Hepatocyte (in vitro differentiated cells): Measurements from ENCODE around the gene FAM171A2. TPM values are rescaled to one million over a fixed set of nuclear protein-coding genes. Genes with fewer than 3 reads are reported as not detected.
"Not testable (repeated sequence)": the region's sequence is repeated elsewhere in the genome, so short reads cannot be mapped to it uniquely, and the experiment has no call there.

Experiments
- DNase-seq: peaks from one replicate; pipeline ENCODE4 v3.0.0-alpha.2; 2016; ENCODE audit warnings: low spot score
- H2AFZ ChIP-seq: fragments of 200-600 bp; sonication (generic); 2 replicates; pipeline ENCODE4 v1.6.0; 2016; ENCODE audit warnings: antibody characterized with exemption, mild to moderate bottlenecking
- H3K27ac ChIP-seq: fragments of 200-600 bp; sonication (generic); 2 replicates; pipeline ENCODE4 v1.5.1; 2016; ENCODE audit warnings: mild to moderate bottlenecking
- H3K27me3 ChIP-seq: fragments of 200-600 bp; sonication (generic); 2 replicates; pipeline ENCODE4 v1.6.1; 2016
- H3K36me3 ChIP-seq: fragments of 200-600 bp; sonication (generic); replicated peaks from 2 replicates; pipeline ENCODE4 v1.5.1; 2016; ENCODE audit warnings: low read depth; ENCODE audit not compliant: insufficient read depth
- H3K4me1 ChIP-seq: fragments of 200-600 bp; sonication (generic); 2 replicates; pipeline ENCODE4 v1.5.1; 2016; ENCODE audit warnings: mild to moderate bottlenecking, moderate library complexity; ENCODE audit not compliant: insufficient read depth
- H3K4me2 ChIP-seq: fragments of 200-600 bp; sonication (generic); 2 replicates; pipeline ENCODE4 v1.6.0; 2016
- H3K4me3 ChIP-seq: fragments of 200-600 bp; sonication (generic); 2 replicates; pipeline ENCODE4 v1.5.1; 2016; ENCODE audit warnings: mild to moderate bottlenecking
- H3K79me2 ChIP-seq: fragments of 200-600 bp; sonication (generic); 2 replicates; pipeline ENCODE4 v1.6.0; 2017; ENCODE audit warnings: mild to moderate bottlenecking
- H3K9me2 ChIP-seq: fragments of 200-600 bp; sonication (generic); replicated peaks from 2 replicates; pipeline ENCODE4 v1.6.0; 2017; ENCODE audit warnings: mild to moderate bottlenecking; ENCODE audit not compliant: insufficient read depth
- H3K9me3 ChIP-seq: fragments of 200-600 bp; sonication (generic); 2 replicates; pipeline ENCODE4 v1.5.1; 2016; ENCODE audit warnings: low read depth, mild to moderate bottlenecking
- H4K20me1 ChIP-seq: fragments of 200-600 bp; sonication (generic); 2 replicates; pipeline ENCODE4 v1.6.0; 2016; ENCODE audit warnings: mild to moderate bottlenecking; ENCODE audit not compliant: insufficient read depth, poor library complexity, severe bottlenecking
- EZH2 ChIP-seq: fragments of 200-600 bp; sonication (generic); IDR thresholded peaks from 2 replicates; pipeline ENCODE4 v1.6.1; 2016; ENCODE audit warnings: antibody characterized with exemption, mild to moderate bottlenecking, borderline replicate concordance
- EZH2phosphoT487 ChIP-seq: fragments of 200-600 bp; sonication (generic); IDR thresholded peaks from one replicate; pipeline ENCODE4 v1.6.1; 2018; ENCODE audit warnings: antibody characterized with exemption, mild to moderate bottlenecking, low read depth, moderate library complexity; ENCODE audit not compliant: unreplicated experiment, severe bottlenecking
- WGBS: methylation state at CpG from one replicate; pipeline ENCODE4 v1.1.6; 2016; ENCODE audit warnings: low lambda C conversion rate; ENCODE audit errors: missing lambda C conversion rate; 5-methylcytosine and 5-hydroxymethylcytosine counted together
- polyA plus RNA-seq: library from polyadenylated mRNA; unstranded; fragments of >200 nt; fragmentation: Nextera tagmentation; extraction: Ambion mirVana; gene quantifications from 2 replicates; pipeline ENCODE4 v1.2.1, GENCODE V29; 2016
- total RNA-seq: library from RNA; depleted of rRNA; stranded (reverse); fragments of >200 nt; gene quantifications from 2 replicates; pipeline ENCODE4 v1.2.3, GENCODE V29; 2014
- TF ChIP-seq, protein P1 (sequence below): fragments of 200-600 bp; sonication (generic); IDR thresholded peaks from 2 replicates; pipeline ENCODE4 v1.5.1; 2016; ENCODE audit warnings: antibody characterized with exemption, mild to moderate bottlenecking; ENCODE audit not compliant: poor library complexity

The FAM171A2 gene
- total and polyA plus RNA-seq, 2 experiments from 2014 or later = 13.9 to 22.8 TPM

DNA sequence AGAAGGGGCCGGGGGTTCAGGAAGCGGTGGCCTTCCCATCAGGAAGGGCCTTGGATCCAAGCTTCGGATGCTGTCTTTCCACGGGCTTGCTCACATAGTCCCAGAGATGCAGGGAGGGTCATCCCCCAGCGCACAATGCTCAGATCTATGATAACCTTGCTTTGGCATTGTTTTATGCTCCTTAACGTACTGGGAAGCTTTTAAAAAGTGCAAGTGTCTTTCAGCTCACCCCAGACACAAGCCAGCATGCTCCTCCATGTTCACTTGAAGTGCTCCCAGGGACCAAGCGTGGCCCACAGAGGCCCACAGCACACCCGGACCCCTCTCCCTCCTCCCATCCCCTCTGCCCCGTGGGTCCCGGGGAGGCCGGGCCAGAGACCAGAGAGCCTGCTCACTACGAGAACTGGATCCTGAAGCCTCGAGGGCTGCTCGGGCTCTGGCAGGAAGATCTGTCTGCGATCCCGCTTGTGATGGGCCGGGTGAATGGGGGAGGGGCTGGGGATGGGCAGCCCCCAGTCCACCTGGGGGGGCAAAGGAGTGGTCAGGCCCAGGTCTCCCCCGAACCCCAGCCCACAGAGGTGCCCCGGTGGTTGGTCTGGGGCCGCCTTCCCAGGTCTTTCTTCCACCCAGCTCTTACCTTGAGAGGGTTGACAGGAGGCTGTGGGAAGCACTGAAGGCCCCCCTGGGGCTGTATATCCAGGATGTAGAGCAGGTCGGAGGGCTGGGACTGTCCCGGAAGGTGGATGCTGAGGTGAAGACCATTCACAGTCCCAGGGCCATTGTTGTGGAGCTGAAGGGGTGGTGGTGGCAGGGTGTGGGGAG, 11.8 kb upstream of the FAM171A2 start:
- H3K4me2 ChIP-seq = peak overlapping the region; percentile 42

DNA sequence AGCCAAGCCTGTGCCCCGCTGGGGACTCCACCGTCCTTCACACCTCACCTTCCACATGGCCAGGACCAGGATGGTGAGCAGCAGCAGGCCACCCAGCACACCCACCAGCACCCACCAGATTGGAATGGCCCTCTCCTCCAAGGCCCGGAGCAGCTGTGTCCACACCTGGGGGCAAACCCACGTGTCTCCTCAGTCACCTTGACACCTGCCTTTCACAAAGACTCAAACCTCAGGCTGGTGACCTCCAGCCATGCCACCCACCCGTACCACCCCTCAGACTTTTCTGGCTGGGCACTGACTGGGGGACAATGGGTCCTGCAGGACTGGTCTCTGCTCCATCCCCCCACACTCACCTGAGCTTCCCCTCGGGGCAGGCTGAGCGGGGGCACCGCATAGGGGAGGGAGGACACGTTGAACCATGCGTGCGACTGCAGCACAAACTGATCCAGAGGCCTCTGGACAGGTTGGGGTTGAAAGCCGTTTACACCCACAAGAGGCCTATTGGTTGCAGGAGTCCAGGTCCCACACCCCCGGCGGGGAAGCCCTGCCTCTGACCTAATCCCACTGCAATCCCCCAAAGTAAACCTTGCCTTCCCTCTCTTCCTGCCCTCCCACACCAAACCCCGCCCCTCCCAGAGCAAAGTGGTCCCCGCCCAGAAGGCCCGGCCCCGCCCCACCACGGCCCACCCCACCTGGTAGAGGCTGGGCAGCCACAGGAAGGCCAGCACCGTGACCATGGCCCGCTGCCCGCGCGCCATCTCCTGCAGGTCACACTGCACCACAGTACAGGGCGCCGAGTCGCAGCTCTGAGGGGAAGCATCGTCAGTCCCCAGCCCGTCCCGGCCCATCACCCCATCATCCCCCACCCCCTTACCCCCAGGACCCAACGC, 10.9 kb upstream of the FAM171A2 start:
- Histone ChIP-seq H2AFZ (no peak overlapping the region), H3K4me3 (no peak overlapping the region), H3K36me3 (no peaks in the 10 kb centered on the region), H3K79me2 (no peaks in the 10 kb centered on the region), H3K4me2 (peak overlapping the region; percentile 42), H3K4me1 (no peaks in the 10 kb centered on the region), H3K9me3 (no peaks in the 10 kb centered on the region), H3K27ac (no peak overlapping the region), H4K20me1 (no peaks in the 10 kb centered on the region), H3K27me3 (no peaks in the 10 kb centered on the region), H3K9me2 (no peaks in the 10 kb centered on the region)
- WGBS = 27% methylated on average over 26 of the region's 31 CpGs
- peak; percentile 64 for DNase-seq
- TF ChIP-seq, protein P1, sequence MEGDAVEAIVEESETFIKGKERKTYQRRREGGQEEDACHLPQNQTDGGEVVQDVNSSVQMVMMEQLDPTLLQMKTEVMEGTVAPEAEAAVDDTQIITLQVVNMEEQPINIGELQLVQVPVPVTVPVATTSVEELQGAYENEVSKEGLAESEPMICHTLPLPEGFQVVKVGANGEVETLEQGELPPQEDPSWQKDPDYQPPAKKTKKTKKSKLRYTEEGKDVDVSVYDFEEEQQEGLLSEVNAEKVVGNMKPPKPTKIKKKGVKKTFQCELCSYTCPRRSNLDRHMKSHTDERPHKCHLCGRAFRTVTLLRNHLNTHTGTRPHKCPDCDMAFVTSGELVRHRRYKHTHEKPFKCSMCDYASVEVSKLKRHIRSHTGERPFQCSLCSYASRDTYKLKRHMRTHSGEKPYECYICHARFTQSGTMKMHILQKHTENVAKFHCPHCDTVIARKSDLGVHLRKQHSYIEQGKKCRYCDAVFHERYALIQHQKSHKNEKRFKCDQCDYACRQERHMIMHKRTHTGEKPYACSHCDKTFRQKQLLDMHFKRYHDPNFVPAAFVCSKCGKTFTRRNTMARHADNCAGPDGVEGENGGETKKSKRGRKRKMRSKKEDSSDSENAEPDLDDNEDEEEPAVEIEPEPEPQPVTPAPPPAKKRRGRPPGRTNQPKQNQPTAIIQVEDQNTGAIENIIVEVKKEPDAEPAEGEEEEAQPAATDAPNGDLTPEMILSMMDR = no peak
- no peak for TF ChIP-seq EZH2phosphoT487
- TF ChIP-seq EZH2 = no peak

More for the DNA sequence above, 11.8 kb upstream of the FAM171A2 start:
- no peak overlapping the region for H2AFZ ChIP-seq
- TF ChIP-seq EZH2phosphoT487 (no peak), EZH2 (no peak)
- TF ChIP-seq, protein P1 = no peak
- no peaks in the 10 kb centered on the region for H3K36me3 ChIP-seq
- no peaks in the 10 kb centered on the region for H3K27me3 ChIP-seq
- H3K79me2 ChIP-seq = no peaks in the 10 kb centered on the region
- no peak for DNase-seq
- no peak overlapping the region for H3K4me3 ChIP-seq
- no peaks in the 10 kb centered on the region for H3K4me1 ChIP-seq
- 60% methylated on average over 21 of the region's 22 CpGs for WGBS
- H3K9me2 ChIP-seq = no peaks in the 10 kb centered on the region
- no peak overlapping the region for H3K27ac ChIP-seq
- no peaks in the 10 kb centered on the region for H3K9me3 ChIP-seq
- no peaks in the 10 kb centered on the region for H4K20me1 ChIP-seq

DNA sequence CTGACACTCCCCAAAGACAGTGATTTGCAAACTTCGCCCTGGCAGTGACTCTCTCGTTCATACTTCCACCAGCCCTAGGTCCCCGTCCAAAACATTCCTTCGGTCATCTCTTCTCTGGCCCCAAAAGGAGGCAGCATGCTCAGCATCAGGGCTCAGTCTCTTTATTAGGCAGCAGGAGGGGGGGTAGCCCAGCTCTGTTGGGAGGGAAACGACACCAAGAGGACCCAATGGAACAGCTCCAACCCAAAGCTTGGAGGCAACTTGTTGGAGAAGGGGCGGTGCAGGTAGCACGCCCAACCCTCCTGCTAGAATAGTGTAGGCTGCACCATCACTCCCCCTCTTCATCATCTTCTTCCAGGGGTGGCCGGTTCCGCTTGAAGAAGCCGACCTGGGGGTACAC, 8.4 kb upstream of the FAM171A2 start:
- H3K9me2 ChIP-seq = no peaks in the 10 kb centered on the region
- H3K36me3 ChIP-seq = no peaks in the 10 kb centered on the region
- TF ChIP-seq, protein P1 = no peak
- TF ChIP-seq EZH2phosphoT487 (no peak), EZH2 (no peak)
- no peak overlapping the region for H2AFZ ChIP-seq
- no peaks in the 10 kb centered on the region for H4K20me1 ChIP-seq
- WGBS = 91% methylated on average over 10 of the region's 10 CpGs
- no peaks in the 10 kb centered on the region for H3K27me3 ChIP-seq
- no peak for DNase-seq
- no peak overlapping the region for H3K27ac ChIP-seq
- H3K79me2 ChIP-seq = no peaks in the 10 kb centered on the region
- no peaks in the 10 kb centered on the region for H3K4me1 ChIP-seq
- H3K9me3 ChIP-seq = no peaks in the 10 kb centered on the region
- no peak overlapping the region for H3K4me2 ChIP-seq
- no peak overlapping the region for H3K4me3 ChIP-seq

DNA sequence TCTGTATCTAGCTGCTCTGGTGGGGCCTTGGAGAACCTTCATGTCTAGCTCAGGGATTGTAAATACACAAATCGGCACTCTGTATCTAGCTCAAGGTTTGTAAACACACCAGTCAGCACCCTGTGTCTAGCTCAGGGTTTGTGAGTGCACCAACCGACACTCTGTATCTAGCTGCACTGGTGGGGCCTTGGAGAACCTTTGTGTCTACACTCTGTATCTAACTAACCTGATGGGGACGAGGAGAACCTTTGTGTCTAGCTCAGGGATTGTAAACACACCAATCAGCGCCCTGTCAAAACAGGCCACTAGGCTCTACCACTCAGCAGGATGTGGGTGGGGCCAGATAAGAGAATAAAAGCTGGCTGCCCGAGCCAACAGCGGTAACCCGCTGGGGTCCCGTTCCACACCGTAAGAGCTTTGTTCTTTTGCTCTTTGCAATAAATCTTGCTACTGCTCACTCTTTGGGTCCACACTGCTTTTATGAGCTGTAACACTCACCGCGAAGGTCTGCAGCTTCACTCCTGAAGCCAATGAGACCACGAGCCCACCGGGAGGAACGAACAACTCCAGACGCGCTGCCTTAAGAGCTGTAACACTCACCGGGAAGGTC, 5.9 kb upstream of the FAM171A2 start:
- H3K4me1 ChIP-seq = not testable (repeated sequence)
- 58% methylated on average over 17 of the region's 17 CpGs for WGBS

DNA sequence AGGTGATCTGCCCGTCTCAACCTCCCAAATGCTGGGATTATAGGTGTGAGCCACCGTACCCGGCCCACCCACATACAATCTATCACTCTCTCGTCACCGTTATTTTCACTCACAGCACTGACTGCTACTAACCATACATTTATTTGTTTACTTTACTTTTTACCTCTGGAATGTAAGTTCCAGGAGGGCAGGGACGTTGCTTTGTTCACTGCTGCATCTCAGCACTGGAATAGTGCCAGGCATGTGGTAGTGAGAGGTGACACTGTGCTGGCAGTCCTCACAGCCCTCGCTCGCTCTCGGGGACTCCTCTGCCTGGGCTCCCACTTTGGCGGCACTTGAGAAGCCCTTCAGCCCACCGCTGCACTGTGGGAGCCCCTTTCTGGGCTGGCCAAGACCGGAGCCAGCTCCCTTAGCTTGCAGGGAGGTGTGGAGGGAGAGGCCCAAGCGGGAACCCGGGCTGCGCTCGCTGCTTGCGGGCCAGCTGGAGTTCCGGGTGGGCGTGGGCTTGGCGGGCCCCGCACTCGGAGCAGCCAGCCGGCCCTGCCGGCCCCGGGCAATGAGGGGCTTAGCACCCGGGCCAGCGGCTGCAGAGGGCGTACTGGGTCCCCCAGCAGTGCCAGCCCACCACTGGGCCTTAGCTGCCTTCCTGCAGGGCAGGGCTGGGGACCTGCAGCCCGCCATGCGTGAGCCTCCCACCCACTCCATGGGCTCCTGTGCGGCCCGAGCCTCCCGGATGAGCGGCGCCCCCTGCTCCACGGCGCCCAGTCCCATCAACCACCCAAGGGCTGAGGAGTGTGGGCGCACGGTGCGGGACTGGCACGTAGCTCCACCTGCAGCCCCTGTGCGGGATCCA, 5.0 kb upstream of the FAM171A2 start:
- not testable (repeated sequence) for H3K4me1 ChIP-seq, H3K79me2 ChIP-seq, H3K27ac ChIP-seq, DNase-seq, H3K4me3 ChIP-seq, H2AFZ ChIP-seq, H3K36me3 ChIP-seq, H3K9me2 ChIP-seq, H3K27me3 ChIP-seq, H4K20me1 ChIP-seq, H3K9me3 ChIP-seq, H3K4me2 ChIP-seq
- WGBS = 95% methylated on average over 42 of the region's 42 CpGs

More for the DNA sequence above, 5.9 kb upstream of the FAM171A2 start:
- H3K9me3 ChIP-seq, H3K27ac ChIP-seq, H3K4me3 ChIP-seq, H3K9me2 ChIP-seq, H3K36me3 ChIP-seq, H3K4me2 ChIP-seq, H3K27me3 ChIP-seq, H3K79me2 ChIP-seq, H2AFZ ChIP-seq, H4K20me1 ChIP-seq: not testable (repeated sequence)
- peak; percentile 3 for DNase-seq
